HEK293T (cell line): ENCODE data around the gene EIPR1.

Source experiments
- CTCF ChIA-PET: fragments of 350-600 bp; formaldehyde crosslinking; extraction: SDS; loops from one replicate; lab custom pipeline; 2021; ENCODE audit warnings: antibody characterized with exemption, inconsistent platforms; lab: Yijun Ruan, JAX
- POLR2A ChIA-PET: fragments of 350-600 bp; formaldehyde crosslinking; extraction: SDS; loops from one replicate; lab custom pipeline; 2020; ENCODE audit warnings: antibody characterized with exemption, inconsistent platforms; lab: Yijun Ruan, JAX
- DNase-seq: peaks from one replicate; pipeline ENCODE4 v3.0.0; 2012; ENCODE audit warnings: mixed read lengths; ENCODE audit errors: extremely low spot score
- ARNT ChIP-seq: fragments of 450-650 bp; IDR thresholded peaks from 2 replicates; pipeline ENCODE4 v1.6.1; 2017; ENCODE audit warnings: mild to moderate bottlenecking
- BHLHE40 ChIP-seq: fragments of 450-650 bp; IDR thresholded peaks from 2 replicates; pipeline ENCODE4 v1.6.1; 2016; ENCODE audit warnings: mild to moderate bottlenecking, moderate library complexity, borderline replicate concordance
- CTBP1 ChIP-seq: fragments of 450-650 bp; IDR thresholded peaks from 2 replicates; pipeline ENCODE4 v1.6.1; 2016; ENCODE audit warnings: borderline replicate concordance
- ELF4 ChIP-seq: fragments of 450-650 bp; IDR thresholded peaks from 2 replicates; pipeline ENCODE4 v1.6.1; 2017; ENCODE audit warnings: antibody characterized with exemption
- FOXA1 ChIP-seq: fragments of 450-650 bp; IDR thresholded peaks from 2 replicates; pipeline ENCODE4 v1.6.1; 2016; ENCODE audit warnings: mild to moderate bottlenecking
- FOXK2 ChIP-seq: fragments of 450-650 bp; IDR thresholded peaks from 2 replicates; pipeline ENCODE4 v1.6.1; 2016; ENCODE audit warnings: mild to moderate bottlenecking
- FOXM1 ChIP-seq: fragments of 450-650 bp; IDR thresholded peaks from 2 replicates; pipeline ENCODE4 v1.6.1; 2017; ENCODE audit warnings: mild to moderate bottlenecking, borderline replicate concordance
- HDGF ChIP-seq: fragments of 450-650 bp; IDR thresholded peaks from 2 replicates; pipeline ENCODE4 v1.6.1; 2017; ENCODE audit warnings: antibody characterized with exemption, borderline replicate concordance
- L3MBTL2 ChIP-seq: fragments of 450-650 bp; conservative IDR thresholded peaks from 2 replicates; pipeline ENCODE4 v1.6.1; 2016; ENCODE audit warnings: mild to moderate bottlenecking
- LEF1 ChIP-seq: fragments of 450-650 bp; IDR thresholded peaks from 2 replicates; pipeline ENCODE4 v1.6.1; 2017; ENCODE audit warnings: mild to moderate bottlenecking, borderline replicate concordance
- NFRKB ChIP-seq: fragments of 450-650 bp; IDR thresholded peaks from 2 replicates; pipeline ENCODE4 v1.6.1; 2016; ENCODE audit warnings: mild to moderate bottlenecking, moderate library complexity
- PKNOX1 ChIP-seq: fragments of 450-650 bp; IDR thresholded peaks from 2 replicates; pipeline ENCODE4 v1.6.1; 2016
- SP1 ChIP-seq: fragments of 450-650 bp; IDR thresholded peaks from 2 replicates; pipeline ENCODE4 v1.6.1; 2017
- SUZ12 ChIP-seq: fragments of 450-650 bp; IDR thresholded peaks from 2 replicates; pipeline ENCODE4 v1.6.1; 2016; ENCODE audit warnings: mild to moderate bottlenecking
- TARDBP ChIP-seq: fragments of 450-650 bp; IDR thresholded peaks from 2 replicates; pipeline ENCODE4 v1.6.1; 2016
- ZNF384 ChIP-seq: fragments of 450-650 bp; IDR thresholded peaks from 2 replicates; pipeline ENCODE4 v1.6.1; 2016

Gene EIPR1

GRCh38 chr2:3324404-3325281 lies 53.0 kb downstream of the EIPR1 start:
- ChIA-PET POLR2A (no interaction called here), CTCF (no interaction called here)
- no peak for DNase-seq
- TF ChIP-seq NFRKB (no peak), FOXM1 (no peak), TARDBP (no peak), FOXK2 (no peak), FOXA1 (no peak), SUZ12 (no peak), CTBP1 (no peak), HDGF (no peak), PKNOX1 (no peak), ZNF384 (no peak)

GRCh38 chr2:3324036-3324386 lies 53.6 kb downstream of the EIPR1 start:
- ChIA-PET CTCF (no interaction called here), POLR2A (interaction anchor here (1.4 kb wide), 1 partner anchor 234 kb away, joined by 5 read pairs; the partner anchor contains the start of gene RNASEH1)
- DNase-seq = no peak
- TF ChIP-seq NFRKB = no peak
- TF ChIP-seq FOXA1 = no peak
- no peak for TF ChIP-seq ZNF384

GRCh38 chr2:3323360-3324035 lies 54.1 kb downstream of the EIPR1 start:
- no peak for TF ChIP-seq SUZ12
- TF ChIP-seq TARDBP = no peak
- TF ChIP-seq ZNF384 = no peak
- no peak for TF ChIP-seq CTBP1
- no peak for TF ChIP-seq FOXA1
- TF ChIP-seq SP1 = no peak
- TF ChIP-seq NFRKB = no peak
- no peak for TF ChIP-seq HDGF
- TF ChIP-seq FOXK2 = no peak
- no peak for TF ChIP-seq FOXM1
- CTCF ChIA-PET = no interaction called here
- POLR2A ChIA-PET = interaction anchor here (1.4 kb wide), 1 partner anchor 235 kb away, joined by 5 read pairs; the partner anchor contains the start of gene RNASEH1
- no peak for DNase-seq

GRCh38 chr2:3322311-3322970 lies 55.2 kb downstream of the EIPR1 start:
- POLR2A ChIA-PET = interaction anchor here (1.4 kb wide), 1 partner anchor 236 kb away, joined by 5 read pairs; the partner anchor contains the start of gene RNASEH1
- no peak for DNase-seq
- CTCF ChIA-PET = no interaction called here
- TF ChIP-seq CTBP1 (no peak), FOXK2 (no peak), FOXM1 (no peak), LEF1 (no peak), TARDBP (no peak), HDGF (no peak), L3MBTL2 (no peak)

- ChIA-PET POLR2A (no interaction called here), CTCF (no interaction called here)
- no peak for TF ChIP-seq HDGF
- no peak for TF ChIP-seq ARNT
- TF ChIP-seq L3MBTL2 = no peak
- no peak for TF ChIP-seq BHLHE40
- no peak for TF ChIP-seq TARDBP
- no peak for TF ChIP-seq SUZ12
- no peak for TF ChIP-seq LEF1
- no peak for TF ChIP-seq SP1
- TF ChIP-seq ELF4 = no peak
- TF ChIP-seq FOXK2 = no peak
- TF ChIP-seq NFRKB = no peak
- no peak for TF ChIP-seq ZNF384
- TF ChIP-seq FOXA1 = no peak
- no peak for TF ChIP-seq PKNOX1
- no peak for TF ChIP-seq FOXM1
- TF ChIP-seq CTBP1 = no peak
- DNase-seq = no peak
These were observed 55.8 kb downstream of the EIPR1 start for GRCh38 chr2:3321825-3322224.

GRCh38 chr2:3320910-3321605 lies 56.6 kb downstream of the EIPR1 start:
- ChIA-PET CTCF (no interaction called here), POLR2A (no interaction called here)
- DNase-seq = no peak
- TF ChIP-seq ZNF384 (no peak), SUZ12 (no peak), LEF1 (no peak), FOXK2 (no peak), FOXM1 (no peak), FOXA1 (no peak), ELF4 (no peak), HDGF (no peak), CTBP1 (no peak), NFRKB (no peak), ARNT (no peak), BHLHE40 (no peak), SP1 (no peak)
